Measurements from ENCODE around the gene RAB20.

DNA sequence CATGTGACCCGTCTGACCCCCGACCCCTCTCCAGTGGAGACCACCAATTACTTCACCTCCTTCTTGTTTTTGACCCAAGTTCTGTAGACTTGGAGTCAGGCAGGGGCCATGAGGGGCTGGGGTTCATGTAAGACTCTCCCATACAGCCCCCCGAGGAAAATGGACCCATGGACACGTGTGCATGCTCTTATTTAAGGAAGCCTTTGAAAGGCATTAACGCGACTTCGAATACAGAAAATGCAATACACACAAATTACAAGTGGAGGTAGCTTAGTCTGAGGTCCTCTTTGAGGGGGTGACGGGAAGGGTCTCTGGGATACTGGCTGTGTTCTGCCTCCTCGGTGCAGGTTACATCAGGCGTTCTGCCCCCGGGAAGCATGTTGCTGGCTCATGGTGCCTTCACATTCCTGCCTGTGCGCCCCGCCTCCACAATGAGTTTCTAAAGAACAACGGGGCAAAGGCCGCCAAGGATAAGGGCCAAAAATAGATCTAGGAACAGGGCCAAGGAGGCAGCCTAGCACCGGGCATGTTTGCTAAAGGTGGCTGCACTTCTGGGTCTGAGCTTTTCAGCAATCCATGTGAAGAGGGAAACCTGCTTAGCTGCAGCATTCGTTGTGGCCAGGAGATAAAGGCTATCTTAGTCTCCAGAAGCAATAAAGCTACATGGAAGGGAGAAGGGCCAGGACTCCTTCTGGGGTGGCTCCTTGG, 54.5 kb downstream of the RAB20 start:
- TF ChIP-seq EZH2 (IDR thresholded peaks at IDR 0.05) (no peak), FOXP2 (optimal IDR thresholded peaks at IDR 0.05; ENCODE audit: control extremely low read depth, extremely low read length, insufficient read depth) (no peak), POLR2AphosphoS5 (IDR thresholded peaks at IDR 0.05; ENCODE audit: borderline replicate concordance, low read depth, low read length) (no peak)
